D721Med (cell line): ENCODE data around the gene CDAN1.
"Not testable (repeated sequence)": the region's sequence is repeated elsewhere in the genome, so short reads cannot be mapped to it uniquely, and the experiment has no call there.

ENCODE experiments used
- DNase-seq: peaks from one replicate; pipeline ENCODE4 v3.0.0; 2011; ENCODE audit warnings: low spot score; ENCODE audit not compliant: insufficient read length
- FAIRE-seq: peaks from 2 replicates; lab custom pipeline; 2011; peaks lifted over from hg19 to GRCh38; lab: Jason Lieb, UNC
- TF ChIP-seq, protein P1 (sequence below): IDR thresholded peaks from 2 replicates; pipeline ENCODE4 v1.5.1; 2012; ENCODE audit warnings: mild to moderate bottlenecking, control low read depth; ENCODE audit not compliant: insufficient read depth; ENCODE audit errors: missing control alignments

Gene CDAN1

DNA sequence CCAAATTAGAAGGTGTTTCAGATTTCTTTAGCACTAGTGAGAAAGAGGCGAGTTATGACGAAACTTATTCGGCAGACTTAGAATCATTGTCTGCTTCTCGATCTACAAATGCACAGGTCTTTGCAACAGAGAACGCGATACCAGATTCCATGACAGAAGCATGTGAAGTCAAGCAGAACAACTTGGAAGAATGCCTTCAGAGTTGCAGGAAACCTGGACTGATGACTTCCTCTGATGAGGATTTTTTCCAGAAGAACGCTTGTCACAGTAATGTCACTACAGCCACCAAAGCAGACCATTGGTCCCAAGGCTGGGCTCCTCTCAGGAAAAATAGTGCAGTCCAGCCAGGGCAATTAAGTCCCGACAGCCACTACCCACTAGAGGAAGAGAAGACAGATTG lies 50.6 kb downstream of the CDAN1 start:
- no peak for DNase-seq
- FAIRE-seq, result no peak
- TF ChIP-seq, protein P1, sequence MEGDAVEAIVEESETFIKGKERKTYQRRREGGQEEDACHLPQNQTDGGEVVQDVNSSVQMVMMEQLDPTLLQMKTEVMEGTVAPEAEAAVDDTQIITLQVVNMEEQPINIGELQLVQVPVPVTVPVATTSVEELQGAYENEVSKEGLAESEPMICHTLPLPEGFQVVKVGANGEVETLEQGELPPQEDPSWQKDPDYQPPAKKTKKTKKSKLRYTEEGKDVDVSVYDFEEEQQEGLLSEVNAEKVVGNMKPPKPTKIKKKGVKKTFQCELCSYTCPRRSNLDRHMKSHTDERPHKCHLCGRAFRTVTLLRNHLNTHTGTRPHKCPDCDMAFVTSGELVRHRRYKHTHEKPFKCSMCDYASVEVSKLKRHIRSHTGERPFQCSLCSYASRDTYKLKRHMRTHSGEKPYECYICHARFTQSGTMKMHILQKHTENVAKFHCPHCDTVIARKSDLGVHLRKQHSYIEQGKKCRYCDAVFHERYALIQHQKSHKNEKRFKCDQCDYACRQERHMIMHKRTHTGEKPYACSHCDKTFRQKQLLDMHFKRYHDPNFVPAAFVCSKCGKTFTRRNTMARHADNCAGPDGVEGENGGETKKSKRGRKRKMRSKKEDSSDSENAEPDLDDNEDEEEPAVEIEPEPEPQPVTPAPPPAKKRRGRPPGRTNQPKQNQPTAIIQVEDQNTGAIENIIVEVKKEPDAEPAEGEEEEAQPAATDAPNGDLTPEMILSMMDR, result no peak

DNA sequence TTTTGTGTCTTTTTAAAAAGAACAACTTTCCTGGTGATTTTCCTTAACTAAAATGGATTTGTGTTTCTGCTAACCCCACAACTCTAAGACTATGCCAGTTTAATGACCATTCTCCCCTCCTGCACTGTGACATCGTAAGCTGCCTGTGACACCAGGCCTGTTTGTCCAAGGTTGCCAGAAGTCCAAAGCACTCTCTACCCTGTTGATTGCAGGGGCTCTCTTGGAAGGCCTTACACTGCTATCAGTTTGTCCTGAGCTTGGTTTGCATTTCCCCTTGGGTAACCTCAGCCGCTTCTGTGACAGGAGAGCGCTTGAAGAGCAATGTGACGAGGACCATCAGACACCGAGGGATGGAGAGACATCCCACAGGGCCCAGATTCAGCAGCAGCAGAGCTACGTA lies 55.8 kb downstream of the CDAN1 start:
- DNase-seq (no peak), FAIRE-seq (no peak)
- TF ChIP-seq, protein P1, result no peak

DNA sequence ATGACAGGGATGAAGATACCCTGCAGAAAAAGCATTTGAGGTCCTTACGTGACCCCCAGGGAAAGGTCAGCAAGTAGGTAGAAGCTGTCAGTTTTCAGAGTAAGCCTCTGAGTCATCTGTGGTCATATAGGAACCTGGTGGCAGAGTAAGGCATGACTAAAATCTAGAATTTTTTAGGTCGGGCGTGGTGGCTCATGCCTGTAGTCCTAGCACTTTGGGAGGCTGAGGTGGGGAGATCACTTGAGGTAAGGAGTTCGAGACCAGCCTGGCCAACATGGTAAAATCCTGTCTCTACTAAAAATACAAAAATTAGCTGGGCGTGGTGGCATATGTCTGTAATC lies 56.8 kb downstream of the CDAN1 start:
- not testable (repeated sequence) for DNase-seq, FAIRE-seq

DNA sequence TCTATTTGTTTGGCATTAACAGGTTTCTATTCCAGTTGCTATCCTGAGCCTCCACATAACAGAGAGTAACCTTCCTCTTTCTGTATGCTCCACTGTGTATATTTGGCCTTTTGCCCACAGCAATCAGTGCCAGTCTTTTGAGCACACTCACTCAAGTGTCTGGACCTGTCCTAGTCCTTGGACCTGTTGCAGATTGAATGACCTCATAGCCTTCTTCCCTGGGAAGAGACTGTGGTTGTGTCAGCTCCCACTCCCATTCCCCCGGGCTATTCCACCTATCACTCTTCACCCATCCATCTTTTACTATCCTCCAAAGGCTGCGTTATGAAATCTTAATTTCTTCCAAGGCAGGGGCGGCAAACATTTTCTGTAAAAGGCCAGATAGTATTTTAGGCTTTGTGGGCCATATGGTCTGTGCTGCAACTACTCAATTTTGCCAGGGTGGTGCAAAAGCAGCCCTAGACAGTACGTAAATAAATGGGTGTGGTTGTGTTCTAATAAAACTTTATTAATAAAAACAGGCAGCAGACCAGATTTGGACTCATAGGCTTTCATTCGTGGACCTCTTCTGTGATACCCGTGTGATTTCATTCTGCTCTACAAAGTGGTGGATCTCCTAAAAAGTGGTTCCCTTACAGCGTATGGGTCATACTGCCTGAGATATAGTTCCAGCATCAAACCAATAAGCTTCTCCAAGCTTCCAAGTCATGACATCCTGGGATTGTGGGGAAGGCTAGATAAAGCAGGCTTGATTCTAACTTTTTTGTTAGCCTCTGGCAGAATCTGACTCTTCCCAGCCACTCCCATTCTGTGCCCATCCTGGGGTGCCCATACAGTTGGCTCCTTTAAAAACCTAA lies 57.4 kb downstream of the CDAN1 start:
- TF ChIP-seq, protein P1, result no peak
- FAIRE-seq, result no peak
- no peak for DNase-seq

DNA sequence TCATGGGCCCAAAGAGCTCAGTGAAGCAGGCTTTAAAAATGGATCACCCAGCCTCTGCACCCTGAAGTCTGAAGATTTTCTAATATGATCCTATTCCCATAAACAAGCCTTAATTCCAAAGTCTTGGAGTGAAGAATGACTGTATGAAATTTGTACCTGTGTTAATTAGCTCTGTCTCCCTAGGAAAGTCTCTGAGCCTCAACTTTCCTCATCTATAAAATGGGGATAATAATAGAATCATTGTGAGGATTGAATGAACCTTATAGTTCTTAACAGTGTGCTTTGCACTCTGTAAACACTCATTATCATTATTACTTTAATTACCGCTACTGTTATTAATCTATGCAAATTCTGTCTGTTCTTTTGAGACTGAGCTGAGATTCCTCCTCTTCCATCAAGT lies 61.9 kb downstream of the CDAN1 start:
- TF ChIP-seq, protein P1, result no peak
- DNase-seq (no peak), FAIRE-seq (no peak)

DNA sequence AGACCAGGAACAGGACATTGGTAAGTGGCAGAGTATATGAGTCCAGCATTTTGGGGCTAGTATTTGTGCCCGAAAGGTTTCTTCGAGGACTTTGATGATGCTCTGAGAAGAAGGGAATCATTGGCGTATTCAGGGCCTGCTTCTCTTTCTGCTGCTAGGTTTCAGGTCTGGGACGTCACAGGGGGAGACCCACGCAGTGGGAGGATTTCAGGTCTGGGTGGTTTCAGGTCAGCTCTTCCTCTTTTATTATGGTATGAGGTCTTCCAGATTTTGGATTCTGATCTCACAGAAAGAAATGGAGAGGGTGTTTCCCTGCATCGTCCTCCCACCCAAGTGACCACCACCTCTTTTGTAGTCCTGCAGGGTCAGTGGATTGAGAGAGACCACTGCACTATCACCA lies 62.5 kb downstream of the CDAN1 start:
- no peak for FAIRE-seq
- TF ChIP-seq, protein P1, result no peak
- no peak for DNase-seq
